HG03060 (cell line): ENCODE results near the gene CTDSPL2.
A peak's percentile ranks its signal among the peaks of the same experiment; 100 is the strongest.
"Not testable (repeated sequence)": the region's sequence is repeated elsewhere in the genome, so short reads cannot be mapped to it uniquely, and the experiment has no call there.

Experiments used
- ATAC-seq: cut with Tn5 transposase; IDR thresholded peaks from one replicate; pipeline ENCODE4 v1.9.1; 2021; ENCODE audit warnings: low read depth, moderate number of reproducible peaks; ENCODE audit not compliant: unreplicated experiment

CTDSPL2 gene

DNA sequence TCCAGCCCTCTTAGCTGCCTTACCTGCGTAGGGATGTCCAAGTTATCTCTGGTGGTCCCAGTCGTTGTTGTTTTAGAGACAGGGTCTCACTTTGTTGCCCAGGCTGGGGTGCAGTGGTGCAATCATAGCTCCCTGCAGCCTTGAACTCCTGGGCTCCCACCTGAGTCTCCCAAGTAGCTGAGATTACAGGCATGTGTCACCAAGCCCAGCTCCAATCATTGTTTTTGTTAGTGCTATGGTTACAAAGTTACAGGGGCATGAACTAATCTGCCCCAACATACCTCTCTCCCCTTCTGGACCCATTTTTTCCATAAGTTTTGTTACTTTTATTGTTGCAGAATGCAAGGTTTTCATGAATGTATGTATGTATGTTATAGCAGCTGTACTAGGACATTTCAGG is 54.7 kb downstream of the CTDSPL2 start:
- ATAC-seq, result no peak

DNA sequence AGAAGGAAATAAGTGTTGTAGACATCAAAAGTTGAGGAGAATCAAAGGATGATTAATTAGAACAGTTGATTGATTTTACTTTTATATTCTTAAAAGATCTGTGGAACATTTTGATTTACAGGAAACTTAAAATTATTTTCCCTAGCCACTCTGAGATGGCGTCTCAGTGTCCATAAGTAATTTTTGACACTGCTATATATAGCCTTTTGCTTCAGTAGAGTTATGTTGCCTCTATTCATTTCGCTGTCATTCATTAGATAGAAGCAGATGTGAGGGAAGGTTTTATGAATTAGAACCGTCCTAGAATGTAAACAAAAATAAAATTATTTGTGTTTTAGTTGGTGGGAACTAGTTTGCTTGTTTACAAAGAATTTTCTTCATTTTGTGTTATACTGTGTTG is 58.5 kb downstream of the CTDSPL2 start:
- ATAC-seq, result no peak

DNA sequence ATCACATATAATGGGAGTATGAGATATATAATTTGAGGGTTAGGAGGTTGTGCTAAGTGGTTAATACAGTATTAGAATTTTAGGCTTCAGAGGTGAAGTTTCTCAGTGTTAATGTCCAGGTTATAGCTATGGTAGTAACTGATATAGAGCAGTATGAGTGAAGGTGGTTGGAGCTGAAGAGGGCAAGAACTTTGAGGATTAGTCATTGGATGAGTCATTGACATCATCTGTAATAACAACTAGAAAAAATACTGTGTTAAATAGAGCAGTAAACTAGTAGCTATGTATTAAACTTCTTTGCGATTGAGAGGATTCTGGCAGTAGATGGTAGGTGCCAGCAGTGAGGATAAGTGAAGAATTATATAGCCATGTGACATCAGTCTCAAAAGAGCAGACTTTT is 62.0 kb downstream of the CTDSPL2 start:
- no peak for ATAC-seq

DNA sequence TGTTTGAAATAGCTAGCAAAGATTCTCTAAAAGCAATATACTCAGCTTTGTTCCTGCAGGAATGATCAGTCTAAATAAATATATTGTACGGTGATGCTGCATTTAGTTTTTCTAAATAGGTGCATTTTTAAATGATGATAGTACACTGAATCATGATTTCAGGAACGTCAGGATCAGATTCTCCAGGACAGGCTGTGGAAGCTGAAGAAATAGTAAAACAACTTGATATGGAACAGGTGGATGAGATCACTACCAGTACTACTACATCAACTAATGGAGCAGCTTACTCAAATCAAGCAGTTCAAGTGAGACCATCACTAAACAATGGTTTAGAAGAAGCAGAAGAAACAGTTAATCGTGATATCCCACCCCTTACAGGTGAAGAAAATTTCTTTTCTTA is 63.2 kb downstream of the CTDSPL2 start:
- no peak for ATAC-seq

- no peak for ATAC-seq
Observed at GRCh38 chr15:44492040-44492439, 64.6 kb downstream of the CTDSPL2 start.

- no peak for ATAC-seq
Observed at GRCh38 chr15:44492672-44493071, 65.2 kb downstream of the CTDSPL2 start.

GRCh38 chr15:44495562-44495961 is 68.1 kb downstream of the CTDSPL2 start:
- ATAC-seq, result no peak

GRCh38 chr15:44500555-44500954 is 73.1 kb downstream of the CTDSPL2 start:
- no peak for ATAC-seq

- ATAC-seq, result no peak
Observed at GRCh38 chr15:44501768-44502366, 74.4 kb downstream of the CTDSPL2 start.

DNA sequence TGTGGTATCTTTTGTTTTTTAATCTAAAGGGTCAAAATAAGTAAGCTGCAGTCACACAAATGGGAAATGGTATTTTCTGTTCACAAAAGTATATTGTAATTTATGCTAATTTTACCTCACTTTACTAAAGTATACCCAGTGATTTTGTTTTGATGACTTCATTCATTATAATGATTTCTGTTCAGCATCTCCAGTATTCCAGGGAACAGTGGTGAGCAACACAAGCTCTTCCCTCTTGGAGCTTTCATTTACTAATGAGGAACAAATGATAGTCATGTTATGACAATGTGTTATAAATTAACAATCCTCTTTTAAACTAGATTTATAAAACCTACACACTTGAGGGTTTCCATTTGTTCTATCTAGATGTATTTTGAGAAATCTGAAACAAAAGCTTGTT is 89.0 kb downstream of the CTDSPL2 start:
- no peak for ATAC-seq

DNA sequence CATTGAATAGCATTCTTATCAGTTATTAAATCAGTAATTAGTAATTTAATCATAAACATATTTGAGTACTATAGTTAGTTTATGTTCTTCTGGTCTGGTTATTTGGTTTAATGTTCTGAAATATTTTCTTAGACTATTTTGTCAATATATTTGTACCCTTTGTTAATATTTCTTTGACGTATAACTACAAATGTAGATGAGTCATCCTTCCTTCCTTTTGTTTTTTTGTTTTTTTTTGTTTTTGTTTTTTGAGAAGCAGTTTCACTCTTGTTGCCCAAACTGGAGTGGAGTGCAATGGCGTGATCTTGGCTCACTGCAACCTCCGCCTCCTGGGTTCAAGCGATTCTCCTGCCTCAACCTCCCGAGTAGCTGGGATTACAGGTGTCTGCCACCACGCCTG is 92.1 kb downstream of the CTDSPL2 start:
- ATAC-seq, result no peak

GRCh38 chr15:44525018-44525417 is 97.6 kb downstream of the CTDSPL2 start:
- ATAC-seq, result no peak

GRCh38 chr15:44527241-44527640 is 99.8 kb downstream of the CTDSPL2 start:
- no peak for ATAC-seq

DNA sequence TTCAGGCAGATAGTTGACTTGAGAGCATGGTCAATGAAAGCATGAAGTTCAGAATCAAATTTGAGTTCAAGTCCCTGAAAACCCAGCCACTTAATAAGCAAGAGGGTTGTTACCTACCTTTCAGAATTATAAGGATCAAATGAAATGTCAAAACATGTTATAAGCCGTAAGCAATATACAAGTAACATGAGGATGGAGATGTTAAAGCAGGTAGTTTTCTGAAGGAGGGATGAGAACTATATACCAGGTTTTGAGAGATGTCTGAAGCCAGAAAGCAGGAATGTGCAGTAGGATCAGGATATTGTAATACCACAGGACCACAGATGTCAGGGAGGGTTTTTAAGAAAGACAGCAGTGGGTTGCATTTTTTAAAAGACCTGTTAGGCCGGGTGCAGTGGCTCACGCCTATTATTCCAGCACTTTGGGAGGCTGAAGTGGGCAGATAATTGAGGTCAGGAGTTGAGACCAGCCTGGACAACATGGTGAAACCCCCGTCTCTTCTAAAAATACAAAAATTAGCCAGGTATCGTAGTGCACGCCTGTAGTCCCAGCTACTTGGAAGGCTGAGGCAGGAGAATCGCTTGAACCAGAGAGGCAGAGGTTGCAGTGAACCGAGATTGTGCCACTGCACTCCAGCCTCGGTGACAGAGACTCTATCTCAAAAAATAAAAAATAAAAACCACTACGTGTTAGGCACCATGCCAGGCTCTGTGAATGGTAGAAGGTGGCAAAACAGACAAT is 102.6 kb downstream of the CTDSPL2 start:
- no peak for ATAC-seq

- no peak for ATAC-seq
Observed at GRCh38 chr15:44530653-44531052, 103.2 kb downstream of the CTDSPL2 start.

DNA sequence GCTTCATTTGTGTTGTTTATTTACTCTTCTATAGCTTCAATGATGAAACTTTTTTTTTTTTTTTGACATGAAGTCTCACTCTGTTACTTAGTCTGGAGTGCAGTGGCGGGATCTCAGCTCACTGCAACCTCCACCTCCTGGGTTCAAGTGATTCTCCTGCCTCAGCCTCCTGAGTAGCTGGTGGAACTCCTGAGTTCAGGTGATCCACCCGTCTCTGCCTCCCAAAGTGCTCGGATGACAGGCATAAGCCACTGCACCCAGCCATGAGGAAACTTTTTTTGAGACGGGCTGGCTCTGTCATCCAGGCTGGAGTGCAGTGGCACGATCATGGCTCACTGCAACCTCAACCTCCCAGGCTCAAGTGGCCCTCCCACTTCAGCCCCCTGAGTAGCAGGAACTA is 104.8 kb downstream of the CTDSPL2 start:
- not testable (repeated sequence) for ATAC-seq

DNA sequence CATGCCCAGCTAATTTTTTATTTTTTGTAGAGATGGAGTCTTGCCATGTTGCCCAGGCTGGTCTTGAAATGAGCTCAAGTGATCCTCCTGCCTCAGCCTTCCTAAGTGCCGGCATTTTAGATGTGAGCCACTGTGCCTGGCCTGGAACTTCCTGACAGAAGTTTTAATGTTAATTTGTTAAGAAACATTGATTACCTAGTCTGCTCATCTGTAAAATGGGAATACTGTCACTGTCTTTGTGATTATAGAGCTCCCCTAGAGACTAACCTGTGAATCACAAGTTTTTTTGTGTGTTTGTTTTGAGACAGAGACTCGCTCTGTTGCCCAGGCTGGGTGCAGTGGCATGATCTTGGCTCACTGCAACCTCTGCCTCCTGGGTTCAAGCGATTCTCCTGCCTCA is 105.3 kb downstream of the CTDSPL2 start:
- ATAC-seq, result no peak

DNA sequence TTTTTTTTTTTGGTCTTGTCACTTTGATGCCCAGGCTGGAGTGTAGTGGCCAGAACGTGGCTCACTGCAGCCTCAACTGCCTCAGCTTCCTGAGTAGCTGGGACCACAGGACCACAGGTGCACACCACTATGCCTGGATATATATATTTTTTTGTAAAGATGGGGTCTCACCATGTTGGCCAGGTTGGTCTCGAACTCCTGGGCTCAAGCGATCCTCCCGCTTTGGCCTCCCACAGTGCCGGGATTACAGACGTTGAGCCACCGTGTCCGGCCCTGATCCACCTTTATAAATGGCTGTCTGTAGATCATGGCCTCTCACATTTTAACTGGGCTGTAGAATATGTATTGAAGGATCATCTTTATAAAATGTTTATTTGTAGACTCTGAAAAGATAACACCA is 107.7 kb downstream of the CTDSPL2 start:
- no peak for ATAC-seq

GRCh38 chr15:44535523-44536301 is 108.3 kb downstream of the CTDSPL2 start:
- no peak for ATAC-seq

- ATAC-seq, result peak; percentile 67
Observed at GRCh38 chr15:44536302-44536961, 109.0 kb downstream of the CTDSPL2 start.
